ENCODE measurements around the gene C19orf85.

DNA sequence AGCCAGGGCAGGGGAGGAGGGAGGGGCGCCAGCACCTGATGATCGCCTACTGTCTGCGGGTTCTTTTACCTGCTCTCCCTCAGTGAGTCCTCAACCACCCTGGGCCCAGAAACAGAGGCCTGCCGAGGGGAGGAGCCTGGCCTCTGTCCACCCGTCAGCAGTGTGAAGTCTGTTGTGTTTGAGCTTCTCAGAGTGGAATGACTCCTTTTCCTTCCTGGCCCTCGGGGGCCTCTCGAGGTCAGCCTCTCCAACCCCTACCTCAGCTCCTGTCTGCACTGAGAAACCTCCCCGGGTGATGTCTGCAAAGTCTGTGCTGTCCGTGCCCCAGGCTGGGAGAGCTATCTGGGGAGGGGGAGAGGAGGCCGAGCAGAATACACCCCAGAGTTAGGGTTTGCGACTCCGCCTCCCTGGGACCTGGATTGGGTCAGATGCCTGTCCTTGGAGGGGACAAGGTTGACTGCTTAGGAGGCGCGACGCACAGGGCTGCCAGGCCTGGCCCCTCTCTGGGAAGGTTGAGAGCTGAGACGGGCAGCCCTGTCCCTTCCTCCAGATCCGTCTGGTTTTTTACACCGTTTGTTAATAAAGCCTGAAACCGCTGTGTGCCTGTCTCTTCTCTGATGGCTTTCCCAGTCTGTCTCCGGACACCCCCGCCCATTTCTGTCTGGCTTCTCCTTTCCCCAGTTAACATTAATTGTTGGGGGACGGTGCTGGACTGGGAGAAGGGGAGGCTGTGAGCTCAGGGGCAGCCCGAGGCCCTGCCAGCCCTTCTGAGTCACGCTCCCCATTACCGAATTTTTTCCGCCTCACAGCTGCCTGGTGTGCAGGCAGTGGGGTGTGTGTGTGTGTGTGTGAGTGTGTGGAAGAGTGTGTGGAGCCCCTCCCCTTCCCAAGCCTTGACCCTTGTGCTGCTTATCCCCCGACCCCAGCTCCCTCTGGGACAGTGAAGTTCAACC lies 22.7 kb upstream of the C19orf85 start:
- TF ChIP-seq, protein P1, sequence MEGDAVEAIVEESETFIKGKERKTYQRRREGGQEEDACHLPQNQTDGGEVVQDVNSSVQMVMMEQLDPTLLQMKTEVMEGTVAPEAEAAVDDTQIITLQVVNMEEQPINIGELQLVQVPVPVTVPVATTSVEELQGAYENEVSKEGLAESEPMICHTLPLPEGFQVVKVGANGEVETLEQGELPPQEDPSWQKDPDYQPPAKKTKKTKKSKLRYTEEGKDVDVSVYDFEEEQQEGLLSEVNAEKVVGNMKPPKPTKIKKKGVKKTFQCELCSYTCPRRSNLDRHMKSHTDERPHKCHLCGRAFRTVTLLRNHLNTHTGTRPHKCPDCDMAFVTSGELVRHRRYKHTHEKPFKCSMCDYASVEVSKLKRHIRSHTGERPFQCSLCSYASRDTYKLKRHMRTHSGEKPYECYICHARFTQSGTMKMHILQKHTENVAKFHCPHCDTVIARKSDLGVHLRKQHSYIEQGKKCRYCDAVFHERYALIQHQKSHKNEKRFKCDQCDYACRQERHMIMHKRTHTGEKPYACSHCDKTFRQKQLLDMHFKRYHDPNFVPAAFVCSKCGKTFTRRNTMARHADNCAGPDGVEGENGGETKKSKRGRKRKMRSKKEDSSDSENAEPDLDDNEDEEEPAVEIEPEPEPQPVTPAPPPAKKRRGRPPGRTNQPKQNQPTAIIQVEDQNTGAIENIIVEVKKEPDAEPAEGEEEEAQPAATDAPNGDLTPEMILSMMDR (IDR thresholded peaks at IDR 0.05): no peak
- no peak for TF ChIP-seq POLR2A (IDR thresholded peaks at IDR 0.05)
